HG03060 (cell line): ENCODE data around the gene ANXA2.

ENCODE experiments used
- ATAC-seq: cut with Tn5 transposase; IDR thresholded peaks from one replicate; pipeline ENCODE4 v1.9.1; 2021; ENCODE audit warnings: low read depth, moderate number of reproducible peaks; ENCODE audit not compliant: unreplicated experiment

The ANXA2 gene

GRCh38 chr15:60390871-60391501, 6.8 kb downstream of the ANXA2 start:
- no peak for ATAC-seq

GRCh38 chr15:60390231-60390630, 7.6 kb downstream of the ANXA2 start:
- no peak for ATAC-seq

GRCh38 chr15:60389261-60390077, 8.3 kb downstream of the ANXA2 start:
- ATAC-seq: no peak

- ATAC-seq: no peak
Measured at GRCh38 chr15:60387321-60387720, 10.5 kb downstream of the ANXA2 start.

GRCh38 chr15:60386615-60387014, 11.2 kb downstream of the ANXA2 start:
- ATAC-seq: no peak

- no peak for ATAC-seq
Measured at GRCh38 chr15:60385620-60386552, 11.9 kb downstream of the ANXA2 start.

- no peak for ATAC-seq
Measured at GRCh38 chr15:60384526-60385126, 13.2 kb downstream of the ANXA2 start.

GRCh38 chr15:60384053-60384452, 13.7 kb downstream of the ANXA2 start:
- no peak for ATAC-seq

- no peak for ATAC-seq
Measured at GRCh38 chr15:60382773-60383674, 14.8 kb downstream of the ANXA2 start.

- no peak for ATAC-seq
Measured at GRCh38 chr15:60381148-60381788, 16.5 kb downstream of the ANXA2 start.

GRCh38 chr15:60379525-60380274, 18.1 kb downstream of the ANXA2 start:
- ATAC-seq: no peak

GRCh38 chr15:60379185-60379524, 18.6 kb downstream of the ANXA2 start:
- ATAC-seq: no peak

- ATAC-seq: no peak
Measured at GRCh38 chr15:60376677-60377095, 21.1 kb downstream of the ANXA2 start.

GRCh38 chr15:60375306-60375705, 22.5 kb downstream of the ANXA2 start:
- ATAC-seq: no peak

GRCh38 chr15:60374628-60375081, 23.1 kb downstream of the ANXA2 start:
- no peak for ATAC-seq

- no peak for ATAC-seq
Measured at GRCh38 chr15:60374209-60374608, 23.6 kb downstream of the ANXA2 start.

- no peak for ATAC-seq
Measured at GRCh38 chr15:60373745-60374144, 24.0 kb downstream of the ANXA2 start.

- no peak for ATAC-seq
Measured at GRCh38 chr15:60373327-60373726, 24.5 kb downstream of the ANXA2 start.
